HG03108 (cell line): Measurements from ENCODE around the gene PTPRN2.
"Not testable (repeated sequence)": the region's sequence is repeated elsewhere in the genome, so short reads cannot be mapped to it uniquely, and the experiment has no call there.

Source experiments
- ATAC-seq: cut with Tn5 transposase; IDR thresholded peaks from one replicate; pipeline ENCODE4 v1.9.1; 2021; ENCODE audit warnings: moderate library complexity; ENCODE audit not compliant: unreplicated experiment

PTPRN2 gene

DNA sequence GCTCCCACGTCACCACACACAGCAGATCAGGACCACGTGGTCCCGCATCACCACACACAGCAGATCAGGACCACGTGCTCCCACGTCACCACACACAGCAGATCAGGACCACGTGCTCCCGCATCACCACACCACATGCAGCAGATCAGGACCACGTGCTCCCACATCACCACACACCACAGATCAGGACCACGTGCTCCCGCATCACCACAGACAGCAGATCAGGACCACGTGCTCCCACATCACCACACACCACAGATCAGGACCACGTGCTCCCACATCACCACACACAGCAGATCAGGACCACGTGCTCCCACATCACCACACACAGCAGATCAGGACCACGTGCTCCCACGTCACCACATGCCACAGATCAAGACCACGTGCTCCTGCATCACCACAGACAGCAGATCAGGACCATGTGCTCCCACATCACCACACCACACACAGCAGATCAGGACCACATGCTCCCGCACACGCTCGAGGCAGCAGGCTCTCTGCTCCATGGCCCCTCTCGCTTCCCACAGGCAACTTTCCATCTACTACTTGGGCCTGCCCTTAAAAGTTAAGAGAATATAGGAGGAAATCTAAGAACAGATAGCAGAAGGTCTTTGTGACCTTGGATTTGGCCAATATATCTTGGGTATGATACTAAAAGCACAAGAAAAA is 1024.0 kb downstream of the PTPRN2 start:
- not testable (repeated sequence) for ATAC-seq

GRCh38 chr7:157562522-157563398 is 1024.9 kb downstream of the PTPRN2 start:
- not testable (repeated sequence) for ATAC-seq

- ATAC-seq, result no peak
Measured at GRCh38 chr7:157561816-157562410, 1025.7 kb downstream of the PTPRN2 start.

- ATAC-seq, result no peak
Measured at GRCh38 chr7:157561523-157561785, 1026.2 kb downstream of the PTPRN2 start.

DNA sequence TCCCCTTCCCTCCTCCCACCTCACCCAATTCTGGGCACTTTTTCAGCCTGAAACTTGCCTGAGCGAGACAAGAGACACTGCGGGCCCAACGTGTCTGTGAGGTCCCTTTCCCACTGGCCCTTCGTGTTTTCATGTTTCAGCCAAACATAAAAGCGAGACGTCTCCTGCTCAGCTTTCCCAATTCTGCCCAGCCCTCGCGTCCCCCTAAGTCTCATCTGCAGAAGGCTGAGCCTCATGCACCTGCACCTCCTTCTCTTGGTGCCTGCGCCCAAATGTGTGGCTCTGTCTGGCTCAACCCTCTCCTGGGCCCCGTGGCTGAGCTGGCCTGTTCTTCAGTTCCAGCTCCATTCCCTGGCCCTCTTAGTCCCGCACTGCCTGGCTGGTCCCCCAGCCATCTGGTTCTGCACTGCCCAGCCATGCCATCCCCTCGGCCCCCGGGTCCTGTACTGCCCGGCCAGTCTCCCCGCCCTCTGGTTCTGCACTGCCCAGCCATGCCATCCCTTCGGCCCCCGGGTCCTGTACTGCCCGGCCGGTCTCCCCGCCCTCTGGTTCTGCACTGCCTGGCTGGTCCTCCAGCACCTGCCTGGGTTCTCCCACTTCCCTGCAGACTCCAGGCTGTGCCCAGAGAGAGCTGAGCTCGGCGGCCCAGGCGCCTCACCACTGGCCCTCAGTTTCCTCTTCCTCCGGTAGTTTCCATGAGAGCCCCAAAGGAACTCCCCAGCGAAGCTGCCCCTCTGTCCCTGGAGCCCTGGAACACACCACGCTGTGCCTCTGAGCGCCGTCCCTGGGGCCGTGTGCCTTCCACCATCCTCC is 1026.7 kb downstream of the PTPRN2 start:
- ATAC-seq, result no peak

GRCh38 chr7:157560258-157560654 is 1027.4 kb downstream of the PTPRN2 start:
- no peak for ATAC-seq

- no peak for ATAC-seq
Measured at GRCh38 chr7:157559596-157560257, 1027.9 kb downstream of the PTPRN2 start.

DNA sequence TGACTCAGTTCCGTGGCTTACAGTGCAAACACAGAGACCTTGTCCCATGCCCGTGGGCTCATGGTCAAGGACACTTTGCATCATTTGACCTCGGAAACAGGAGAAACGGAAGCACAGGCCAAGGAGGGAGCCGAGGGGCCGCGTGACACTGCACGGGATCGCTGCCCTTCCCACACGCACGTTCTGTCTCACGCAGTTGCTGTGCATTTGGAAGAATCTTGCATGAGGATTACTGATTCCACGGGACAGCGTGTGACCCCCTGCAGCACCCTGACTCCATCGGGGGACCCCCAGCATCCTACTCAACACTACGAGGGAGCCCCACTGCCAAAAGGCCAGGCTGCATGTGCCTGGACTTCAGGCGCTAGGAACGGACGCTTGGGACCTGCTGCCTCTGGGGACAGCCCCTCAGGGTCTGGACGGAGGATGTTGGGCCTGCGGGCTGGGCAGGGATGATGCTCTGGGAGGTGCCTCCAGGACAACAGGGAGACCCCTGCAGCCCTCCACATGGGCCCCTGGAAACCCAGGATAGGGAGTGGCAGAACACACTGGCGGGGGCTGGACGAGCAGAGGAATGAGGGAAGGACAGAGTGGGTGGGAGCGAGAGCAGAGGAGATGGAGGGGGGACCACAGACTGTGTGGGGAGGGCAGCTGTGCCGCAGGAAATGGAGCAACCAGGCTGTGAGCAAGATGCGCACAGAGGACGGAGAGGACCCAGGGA is 1028.6 kb downstream of the PTPRN2 start:
- no peak for ATAC-seq

DNA sequence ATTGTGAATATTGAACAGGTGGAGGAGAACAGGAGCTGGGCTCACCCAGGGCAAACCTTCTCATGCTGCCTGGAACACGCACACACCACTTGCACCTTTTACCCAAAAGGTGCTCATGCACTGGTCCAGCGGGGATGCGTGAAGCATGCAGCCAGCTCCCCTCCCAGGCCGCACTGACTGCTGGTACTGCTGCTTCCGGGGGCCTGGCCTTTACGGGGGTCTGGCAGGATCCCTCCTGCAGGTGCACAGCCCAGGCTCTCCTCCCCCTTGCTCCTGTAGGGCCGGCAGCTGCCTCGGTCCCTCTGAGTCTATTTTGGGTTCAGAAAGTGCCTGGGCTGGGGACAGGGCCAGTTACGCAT is 1029.1 kb downstream of the PTPRN2 start:
- no peak for ATAC-seq

GRCh38 chr7:157558061-157558460 is 1029.6 kb downstream of the PTPRN2 start:
- no peak for ATAC-seq

GRCh38 chr7:157557263-157557662 is 1030.4 kb downstream of the PTPRN2 start:
- ATAC-seq, result no peak

DNA sequence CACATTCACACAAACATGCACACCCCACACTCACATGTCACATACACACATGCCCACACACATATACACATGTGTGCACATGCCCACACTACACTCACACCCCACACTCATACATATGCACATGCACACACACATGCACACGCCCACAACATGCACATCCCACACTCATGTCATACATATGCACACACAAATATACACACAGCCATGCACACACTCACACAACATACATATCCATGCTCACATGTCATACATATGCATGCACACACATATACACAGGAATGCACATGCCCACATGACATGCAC is 1031.0 kb downstream of the PTPRN2 start:
- ATAC-seq, result no peak

- no peak for ATAC-seq
Measured at GRCh38 chr7:157555944-157556641, 1031.5 kb downstream of the PTPRN2 start.

DNA sequence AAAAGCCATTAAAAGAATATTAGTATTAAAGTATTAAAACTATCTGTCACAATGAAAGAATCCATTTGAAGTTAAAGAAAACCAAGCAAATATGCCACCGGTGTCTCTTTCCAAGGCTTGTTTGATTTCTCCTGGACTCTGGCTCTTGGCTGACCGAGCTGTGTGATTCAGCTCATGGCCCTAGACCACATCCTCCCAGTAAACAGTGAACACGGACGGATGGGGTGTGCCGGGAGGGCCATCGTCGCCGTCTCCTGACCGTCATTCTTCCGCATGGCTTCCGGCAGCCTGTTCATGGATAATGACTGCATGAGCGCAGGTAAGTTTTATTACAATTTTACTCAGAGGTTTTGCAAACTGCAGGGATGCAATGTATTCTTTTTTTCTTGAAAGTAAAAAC is 1032.3 kb downstream of the PTPRN2 start:
- ATAC-seq, result no peak

DNA sequence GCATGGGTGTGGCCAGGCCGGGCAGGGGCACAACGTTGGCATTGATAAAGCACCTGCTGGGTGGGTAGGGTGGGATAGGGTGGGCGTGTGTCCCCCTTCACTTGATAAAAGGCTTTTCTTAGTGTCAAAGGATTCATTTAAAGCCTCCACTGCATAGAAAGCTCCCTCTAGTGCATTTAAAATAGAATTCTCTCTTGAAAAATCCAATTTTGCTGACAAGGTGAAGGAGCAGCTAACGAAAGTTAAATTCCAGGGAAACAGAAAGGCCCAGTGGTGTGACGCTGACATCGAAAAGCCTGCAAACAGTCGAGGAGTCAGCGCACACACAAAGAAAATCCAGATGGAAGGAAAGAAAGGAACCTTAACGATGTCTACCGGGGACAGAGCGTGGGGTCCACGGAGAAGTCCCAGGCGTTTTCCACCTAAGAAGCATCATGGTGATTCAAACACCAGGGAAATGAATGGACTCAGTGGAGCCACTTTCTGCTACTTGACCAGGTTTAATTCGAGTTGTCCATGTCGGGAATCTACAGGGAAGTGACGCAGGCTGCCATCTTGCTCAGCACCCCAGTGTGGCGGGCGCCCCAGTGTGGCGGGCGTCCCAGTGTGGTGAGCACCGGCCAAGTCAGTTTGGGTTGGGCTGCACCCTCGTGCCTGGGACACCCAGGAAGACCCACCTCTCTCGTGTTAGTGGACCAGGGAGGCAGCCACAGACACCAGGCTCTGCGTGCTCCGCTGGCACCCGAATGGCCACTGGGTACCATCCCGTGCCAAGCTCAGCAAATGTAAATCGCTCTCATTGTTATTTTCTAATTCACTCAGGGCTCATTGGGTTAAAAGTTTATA is 1033.0 kb downstream of the PTPRN2 start:
- ATAC-seq, result no peak

- ATAC-seq, result no peak
Measured at GRCh38 chr7:157553256-157553655, 1034.4 kb downstream of the PTPRN2 start.

DNA sequence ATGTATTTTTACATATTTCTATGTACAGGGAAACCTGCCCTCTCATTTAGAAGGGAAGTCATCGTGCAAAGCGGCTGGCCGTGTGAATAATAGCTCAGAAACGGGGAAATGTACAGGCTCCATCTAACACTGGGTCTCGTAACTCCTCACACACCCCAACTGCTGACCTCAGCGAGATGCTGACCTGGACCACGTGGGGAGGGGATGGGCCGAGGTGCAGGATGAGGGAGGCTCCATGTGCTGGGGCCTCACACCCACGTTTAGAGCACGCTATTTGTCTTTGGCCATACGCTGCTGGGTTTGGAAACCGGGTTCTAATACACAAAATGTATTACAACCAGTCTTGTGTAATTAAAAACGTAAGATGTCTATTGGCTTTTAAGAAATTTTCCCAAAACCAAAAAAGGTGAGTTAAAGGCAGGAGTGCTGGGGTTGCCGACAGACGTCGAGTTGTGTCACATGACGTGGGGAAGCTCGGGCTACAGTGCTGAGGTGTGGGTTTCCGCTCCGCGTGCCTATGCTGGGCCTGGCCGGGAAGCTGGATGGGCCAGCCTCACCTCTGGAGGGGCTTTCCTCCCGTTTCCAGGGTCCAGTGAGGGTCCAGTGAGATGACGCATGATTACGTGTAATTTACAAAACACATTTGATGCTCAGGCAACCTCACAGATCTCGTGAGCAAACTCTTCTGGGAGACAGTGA is 1035.2 kb downstream of the PTPRN2 start:
- no peak for ATAC-seq

DNA sequence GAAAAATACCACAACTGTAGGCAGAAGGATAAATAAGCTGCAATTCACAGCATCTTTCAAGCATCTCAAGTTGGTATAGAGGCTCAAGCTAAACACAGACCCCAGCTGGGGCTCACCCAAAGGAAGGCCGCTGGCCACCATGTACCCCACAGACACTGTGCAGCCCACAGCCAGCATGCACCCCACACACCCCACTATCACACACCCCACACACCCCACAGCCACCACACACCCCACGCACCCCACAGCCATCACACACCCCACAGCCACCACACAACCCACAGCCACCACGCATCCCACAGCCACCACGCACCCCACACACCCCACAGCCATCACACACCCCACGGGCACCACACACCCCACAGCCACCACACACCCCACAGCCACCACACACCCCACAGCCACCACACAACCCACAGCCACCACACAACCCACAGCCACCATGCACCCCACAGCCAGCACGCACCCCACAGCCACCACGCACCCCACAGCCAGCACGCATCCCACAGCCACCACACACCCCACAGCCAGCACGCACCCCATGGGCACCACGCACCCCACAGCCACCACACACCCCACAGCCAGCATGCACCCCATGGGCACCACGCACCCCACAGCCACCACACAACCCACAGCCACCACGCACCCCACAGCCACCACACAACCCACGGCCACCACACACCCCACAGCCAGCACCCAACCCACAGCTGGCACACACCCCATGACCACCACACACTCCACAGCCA is 1036.1 kb downstream of the PTPRN2 start:
- no peak for ATAC-seq
